H1 (cell line): ENCODE measurements around the gene SLC12A8.

Source experiments
- CBX5 ChIP-seq: fragments of 300-800, 300-1000 bp; sonication (generic); IDR thresholded peaks from 2 replicates; pipeline ENCODE4 v1.7.1; 2016; ENCODE audit warnings: antibody characterized with exemption, low read length, low read depth
- CREB1 ChIP-seq: IDR thresholded peaks from 2 replicates; pipeline ENCODE4 v1.6.1; 2012; ENCODE audit warnings: inconsistent platforms
- EZH2 ChIP-seq: fragments of 200-600 bp; sonication (generic); IDR thresholded peaks from 2 replicates; pipeline ENCODE4 v1.7.1; 2012; ENCODE audit warnings: low read depth, mild to moderate bottlenecking, moderate library complexity, low read length, inconsistent platforms; ENCODE audit not compliant: severe bottlenecking
- KDM1A ChIP-seq: fragments of 200-600, 300-600 bp; sonication (generic); IDR thresholded peaks from 2 replicates; pipeline ENCODE4 v1.7.1; 2016; ENCODE audit warnings: mild to moderate bottlenecking, low read length, borderline replicate concordance
- MAX ChIP-seq: IDR thresholded peaks from 2 replicates; pipeline ENCODE4 v1.6.1; 2012; ENCODE audit warnings: inconsistent platforms
- POLR2A ChIP-seq, 2 experiments: IDR thresholded peaks; 1 replicate in 1 of 2; 2 replicates in 1 of 2; pipeline ENCODE4 v1.6.1; 2011; ENCODE audit warnings: low read depth in 2 of 2, low read length in 2 of 2, mild to moderate bottlenecking in 2 of 2; ENCODE audit errors: control extremely low read depth in 1 of 2
- POLR2AphosphoS5 ChIP-seq: IDR thresholded peaks from 2 replicates; pipeline ENCODE4 v1.6.1; 2011; ENCODE audit warnings: low read depth, low read length
- TAF1 ChIP-seq: IDR thresholded peaks from 2 replicates; pipeline ENCODE4 v1.6.1; 2011; ENCODE audit warnings: mild to moderate bottlenecking, low read depth, low read length
- TBP ChIP-seq: IDR thresholded peaks from 2 replicates; pipeline ENCODE4 v1.6.1; 2011; ENCODE audit warnings: low read depth, low read length, improper control_type of control experiment
- TCF12 ChIP-seq: IDR thresholded peaks from 2 replicates; pipeline ENCODE4 v1.6.1; 2011; ENCODE audit warnings: low read depth, mild to moderate bottlenecking, low read length
- YY1 ChIP-seq: IDR thresholded peaks from 2 replicates; pipeline ENCODE4 v1.6.1; 2011; ENCODE audit warnings: low read depth, mild to moderate bottlenecking, low read length
- TF ChIP-seq, protein P1 (sequence below), 3 experiments: IDR thresholded peaks; 1 replicate in 2 of 3; 2 replicates in 1 of 3; pipeline versions ENCODE4 v1.5.1 to v1.6.1; 2011; ENCODE audit warnings: low read length in 3 of 3, mild to moderate bottlenecking in 3 of 3, inconsistent platforms in 2 of 3, low read depth in 1 of 3, moderate library complexity in 1 of 3; ENCODE audit not compliant: insufficient read depth in 1 of 3; ENCODE audit errors: control extremely low read depth in 1 of 3

GRCh38 chr3:125188955-125189354, 23.6 kb downstream of the SLC12A8 start:
- TF ChIP-seq MAX (no peak), CREB1 (no peak), TAF1 (no peak), POLR2A (IDR thresholded peaks at IDR 0.05; ENCODE audit: control extremely low read depth in 1 of 2, low read depth in 2 of 2, low read length in 2 of 2) (no peak), CBX5 (no peak), EZH2 (no peak), TBP (no peak), YY1 (no peak), TCF12 (no peak), POLR2AphosphoS5 (no peak), KDM1A (peak; percentile 80; the same call in 1 of the 2 replicates)
- TF ChIP-seq, protein P1, sequence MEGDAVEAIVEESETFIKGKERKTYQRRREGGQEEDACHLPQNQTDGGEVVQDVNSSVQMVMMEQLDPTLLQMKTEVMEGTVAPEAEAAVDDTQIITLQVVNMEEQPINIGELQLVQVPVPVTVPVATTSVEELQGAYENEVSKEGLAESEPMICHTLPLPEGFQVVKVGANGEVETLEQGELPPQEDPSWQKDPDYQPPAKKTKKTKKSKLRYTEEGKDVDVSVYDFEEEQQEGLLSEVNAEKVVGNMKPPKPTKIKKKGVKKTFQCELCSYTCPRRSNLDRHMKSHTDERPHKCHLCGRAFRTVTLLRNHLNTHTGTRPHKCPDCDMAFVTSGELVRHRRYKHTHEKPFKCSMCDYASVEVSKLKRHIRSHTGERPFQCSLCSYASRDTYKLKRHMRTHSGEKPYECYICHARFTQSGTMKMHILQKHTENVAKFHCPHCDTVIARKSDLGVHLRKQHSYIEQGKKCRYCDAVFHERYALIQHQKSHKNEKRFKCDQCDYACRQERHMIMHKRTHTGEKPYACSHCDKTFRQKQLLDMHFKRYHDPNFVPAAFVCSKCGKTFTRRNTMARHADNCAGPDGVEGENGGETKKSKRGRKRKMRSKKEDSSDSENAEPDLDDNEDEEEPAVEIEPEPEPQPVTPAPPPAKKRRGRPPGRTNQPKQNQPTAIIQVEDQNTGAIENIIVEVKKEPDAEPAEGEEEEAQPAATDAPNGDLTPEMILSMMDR (IDR thresholded peaks at IDR 0.05; ENCODE audit: control extremely low read depth in 1 of 3, insufficient read depth in 1 of 3, low read depth in 1 of 3, low read length in 3 of 3): no peak
